Ascending aorta (tissue), 2 donors: ENCODE measurements around the gene TSHR. TPM values are rescaled to one million over a fixed set of nuclear protein-coding genes. Genes with fewer than 3 reads are reported as not detected.

Experiments
- DNase-seq, 2 donors: peaks; one replicate each; pipeline ENCODE4 v3.0.0-alpha.2; 2019; ENCODE audit warnings: low spot score in 2 of 2
- H3K27ac ChIP-seq, 2 donors: fragments of 200-600 bp; sonication (generic); one replicate each; pipeline ENCODE4 v1.5.1; 2016 to 2017; ENCODE audit warnings: mild to moderate bottlenecking in 1 of 2
- H3K27me3 ChIP-seq: fragments of 200-600 bp; sonication (generic); one replicate; pipeline ENCODE4 v1.5.1; 2017
- H3K36me3 ChIP-seq, 2 donors: fragments of 200-600 bp; sonication (generic); one replicate each; pipeline ENCODE4 v1.5.1; 2016
- H3K4me1 ChIP-seq, 2 donors: fragments of 200-600 bp; sonication (generic); one replicate each; pipeline ENCODE4 v1.5.1; 2016 to 2017; ENCODE audit warnings: mild to moderate bottlenecking in 1 of 2
- H3K4me3 ChIP-seq, 2 donors: fragments of 200-600 bp; sonication (generic); one replicate each; pipeline ENCODE4 v1.5.1; 2016 to 2017; ENCODE audit warnings: mild to moderate bottlenecking in 1 of 2
- H3K9me3 ChIP-seq, 2 donors: fragments of 200-600 bp; sonication (generic); one replicate each; pipeline ENCODE4 v1.5.1; 2016
- intact Hi-C: fragments of 100-400 bp; cut with DNase I; formaldehyde crosslinking; loops from one replicate; pipeline ENCODE4 v1.15.1; 2023
- total RNA-seq: library from RNA; depleted of rRNA; stranded (reverse); fragments of >200 nt; gene quantifications from one replicate; pipeline ENCODE4 v1.1.0, GENCODE V29; 2016
- TF ChIP-seq, protein P1 (sequence below), 3 experiments: fragments of 200-600 bp in 2 of 3; fragments of 450-650 bp in 1 of 3; sonication (generic) in 2 of 3; IDR thresholded peaks; one replicate each; pipeline ENCODE4 v1.5.1; 2016 to 2019; ENCODE audit warnings: antibody characterized with exemption in 3 of 3, mild to moderate bottlenecking in 1 of 3, moderate library complexity in 1 of 3

TSHR gene
- total RNA-seq, 1 donor from 2014 or later: not detected

DNA sequence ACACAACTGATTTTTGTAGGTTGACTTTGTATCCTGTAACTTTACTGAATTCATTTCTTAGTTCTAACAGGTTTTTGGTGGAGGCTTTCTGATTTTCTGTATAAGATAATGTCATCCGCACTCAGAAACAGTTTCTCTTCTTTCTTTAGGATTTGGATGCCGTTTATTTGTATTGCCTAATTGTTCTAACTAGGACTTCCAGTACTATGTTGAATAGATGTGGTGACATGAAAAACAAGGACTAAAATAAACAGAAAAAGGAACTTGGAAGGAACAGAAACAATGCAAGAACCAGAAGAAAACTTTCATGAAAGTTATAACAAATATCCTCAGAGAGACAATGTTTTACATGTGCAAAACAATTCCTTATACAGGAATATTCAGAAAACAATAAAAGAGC lies 165.1 kb downstream of the TSHR start:
- TF ChIP-seq, protein P1, sequence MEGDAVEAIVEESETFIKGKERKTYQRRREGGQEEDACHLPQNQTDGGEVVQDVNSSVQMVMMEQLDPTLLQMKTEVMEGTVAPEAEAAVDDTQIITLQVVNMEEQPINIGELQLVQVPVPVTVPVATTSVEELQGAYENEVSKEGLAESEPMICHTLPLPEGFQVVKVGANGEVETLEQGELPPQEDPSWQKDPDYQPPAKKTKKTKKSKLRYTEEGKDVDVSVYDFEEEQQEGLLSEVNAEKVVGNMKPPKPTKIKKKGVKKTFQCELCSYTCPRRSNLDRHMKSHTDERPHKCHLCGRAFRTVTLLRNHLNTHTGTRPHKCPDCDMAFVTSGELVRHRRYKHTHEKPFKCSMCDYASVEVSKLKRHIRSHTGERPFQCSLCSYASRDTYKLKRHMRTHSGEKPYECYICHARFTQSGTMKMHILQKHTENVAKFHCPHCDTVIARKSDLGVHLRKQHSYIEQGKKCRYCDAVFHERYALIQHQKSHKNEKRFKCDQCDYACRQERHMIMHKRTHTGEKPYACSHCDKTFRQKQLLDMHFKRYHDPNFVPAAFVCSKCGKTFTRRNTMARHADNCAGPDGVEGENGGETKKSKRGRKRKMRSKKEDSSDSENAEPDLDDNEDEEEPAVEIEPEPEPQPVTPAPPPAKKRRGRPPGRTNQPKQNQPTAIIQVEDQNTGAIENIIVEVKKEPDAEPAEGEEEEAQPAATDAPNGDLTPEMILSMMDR (IDR thresholded peaks at IDR 0.05): no peak
- H3K27ac ChIP-seq: no peak overlapping the region
- no peaks in the 10 kb centered on the region for H3K27me3 ChIP-seq
- no peak for DNase-seq
- H3K36me3 ChIP-seq: no peaks in the 10 kb centered on the region
- no peaks in the 10 kb centered on the region for H3K4me1 ChIP-seq
- no peak overlapping the region for H3K4me3 ChIP-seq
- no peaks in the 10 kb centered on the region for H3K9me3 ChIP-seq
- intact Hi-C loops: no loop called here

DNA sequence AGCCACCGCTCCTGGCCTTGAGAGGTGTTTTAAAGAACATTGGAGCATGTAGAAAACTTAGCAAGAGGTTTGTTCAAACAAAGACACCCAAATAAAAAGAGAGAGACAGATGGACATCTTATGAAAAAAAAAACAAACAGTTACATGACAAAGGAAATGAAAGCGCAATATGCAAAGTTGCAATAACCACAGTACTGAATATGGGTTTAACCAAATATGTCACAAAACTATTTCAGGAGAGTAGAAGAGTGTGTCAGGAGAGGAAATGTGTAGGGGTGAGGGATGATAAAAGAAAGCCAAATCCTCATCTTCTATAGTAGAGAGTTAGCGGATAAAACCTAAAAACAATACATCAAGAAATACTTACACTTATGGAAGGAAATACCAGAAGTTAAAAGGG lies 166.9 kb downstream of the TSHR start:
- no peaks in the 10 kb centered on the region for H3K36me3 ChIP-seq
- H3K4me3 ChIP-seq: no peak overlapping the region
- no peak overlapping the region for H3K27ac ChIP-seq
- intact Hi-C loops: no loop called here
- H3K4me1 ChIP-seq: no peaks in the 10 kb centered on the region
- DNase-seq: no peak
- no peaks in the 10 kb centered on the region for H3K27me3 ChIP-seq
- TF ChIP-seq, protein P1 (IDR thresholded peaks at IDR 0.05): no peak
- no peaks in the 10 kb centered on the region for H3K9me3 ChIP-seq

GRCh38 chr14:81123811-81124210 lies 168.4 kb downstream of the TSHR start:
- H3K4me1 ChIP-seq: no peaks in the 10 kb centered on the region
- TF ChIP-seq, protein P1 (IDR thresholded peaks at IDR 0.05): no peak
- intact Hi-C loops: no loop called here

GRCh38 chr14:81125536-81125935 lies 170.1 kb downstream of the TSHR start:
- Histone ChIP-seq H3K9me3 (no peaks in the 10 kb centered on the region), H3K4me3 (no peak overlapping the region), H3K27ac (no peak overlapping the region), H3K4me1 (no peaks in the 10 kb centered on the region), H3K36me3 (no peaks in the 10 kb centered on the region), H3K27me3 (no peaks in the 10 kb centered on the region)
- DNase-seq: no peak
- intact Hi-C loops: no loop called here
- TF ChIP-seq, protein P1 (IDR thresholded peaks at IDR 0.05): no peak

More at GRCh38 chr14:81123811-81124210, 168.4 kb downstream of the TSHR start:
- Histone ChIP-seq H3K27ac (no peak overlapping the region), H3K27me3 (no peaks in the 10 kb centered on the region), H3K36me3 (no peaks in the 10 kb centered on the region), H3K9me3 (no peaks in the 10 kb centered on the region), H3K4me3 (no peak overlapping the region)
- no peak for DNase-seq

- DNase-seq: no peak
- Histone ChIP-seq H3K4me1 (no peaks in the 10 kb centered on the region), H3K9me3 (no peaks in the 10 kb centered on the region), H3K4me3 (no peak overlapping the region), H3K36me3 (no peaks in the 10 kb centered on the region), H3K27ac (no peak overlapping the region), H3K27me3 (no peaks in the 10 kb centered on the region)
- intact Hi-C loops: no loop called here
- TF ChIP-seq, protein P1 (IDR thresholded peaks at IDR 0.05): no peak
Measured at GRCh38 chr14:81127785-81128184, 172.4 kb downstream of the TSHR start.

GRCh38 chr14:81129242-81129641 lies 173.8 kb downstream of the TSHR start:
- Histone ChIP-seq H3K4me1 (no peaks in the 10 kb centered on the region), H3K4me3 (no peak overlapping the region), H3K36me3 (no peaks in the 10 kb centered on the region), H3K27ac (no peak overlapping the region), H3K27me3 (no peaks in the 10 kb centered on the region), H3K9me3 (no peaks in the 10 kb centered on the region)
- TF ChIP-seq, protein P1 (IDR thresholded peaks at IDR 0.05): no peak
- DNase-seq: no peak
- intact Hi-C loops: no loop called here
